OCI-LY7 (cell line): Measurements from ENCODE around the gene ACVRL1. TPM values are rescaled to one million over a fixed set of nuclear protein-coding genes. Genes with fewer than 3 reads are reported as not detected.

Source experiments
- BruUV-seq: library from RNA; stranded (reverse); fragments of 400-500 nt; replicated peaks from 2 replicates; lab custom pipeline; 2021; lab: Mats Ljungman, UMichigan
- CTCF ChIA-PET: fragments of 300-600 bp; sonication (Branson Sonifier 250); formaldehyde crosslinking; loops from one replicate; lab custom pipeline; 2022; ENCODE audit warnings: antibody characterized with exemption; ENCODE audit not compliant: unreplicated experiment; lab: Charles Lee
- POLR2A ChIA-PET: fragments of 300-600 bp; sonication (Branson Sonifier 250); formaldehyde crosslinking; loops from one replicate; lab custom pipeline; 2022; ENCODE audit warnings: antibody characterized with exemption; lab: Charles Lee
- DNase-seq: peaks from one replicate; pipeline ENCODE4 v3.0.0-alpha.2; 2015; ENCODE audit warnings: low spot score
- H2AFZ ChIP-seq: fragments of 200-600 bp; sonication (generic), shearing (Covaris generic); 2 replicates; pipeline ENCODE4 v1.6.1; 2014; ENCODE audit warnings: mild to moderate bottlenecking, antibody characterized with exemption, low read length, moderate library complexity
- H3K27ac ChIP-seq: fragments of 200-600 bp; sonication (generic); 2 replicates; pipeline ENCODE4 v1.5.1; 2014; ENCODE audit warnings: mixed run types, low read depth, mild to moderate bottlenecking, moderate library complexity, low read length, inconsistent platforms; ENCODE audit not compliant: poor library complexity, severe bottlenecking
- H3K36me3 ChIP-seq: fragments of 200-600 bp; sonication (generic); 2 replicates; pipeline ENCODE4 v1.6.1; 2014; ENCODE audit warnings: mild to moderate bottlenecking, antibody characterized with exemption, low read length, moderate library complexity, mixed read lengths; ENCODE audit not compliant: insufficient read depth
- H3K4me1 ChIP-seq: fragments of 200-600 bp; sonication (generic); 2 replicates; pipeline ENCODE4 v1.5.1; 2014; ENCODE audit warnings: mild to moderate bottlenecking, low read length; ENCODE audit not compliant: insufficient read depth, poor library complexity, severe bottlenecking
- H3K4me2 ChIP-seq: fragments of 200-600 bp; sonication (generic); 2 replicates; pipeline ENCODE4 v1.6.1; 2014; ENCODE audit warnings: mild to moderate bottlenecking, low read length
- H3K4me3 ChIP-seq: fragments of 200-600 bp; sonication (generic); 2 replicates; pipeline ENCODE4 v1.5.1; 2014; ENCODE audit warnings: mild to moderate bottlenecking, low read depth, low read length; ENCODE audit not compliant: poor library complexity, severe bottlenecking
- H3K79me2 ChIP-seq: fragments of 200-600 bp; sonication (generic); 2 replicates; pipeline ENCODE4 v1.6.1; 2016; ENCODE audit warnings: low read depth, mild to moderate bottlenecking, low read length, moderate library complexity, mixed read lengths; ENCODE audit not compliant: insufficient read depth
- H3K9me2 ChIP-seq: fragments of 200-600 bp; sonication (generic); 2 replicates; pipeline ENCODE4 v1.6.1; 2016; ENCODE audit warnings: mild to moderate bottlenecking, low read length, mixed read lengths; ENCODE audit not compliant: insufficient read depth
- H3K9me3 ChIP-seq: fragments of 200-600 bp; sonication (generic); 2 replicates; pipeline ENCODE4 v1.6.1; 2014; ENCODE audit warnings: mild to moderate bottlenecking, mixed run types, low read length, mixed read lengths
- H4K20me1 ChIP-seq: fragments of 200-600 bp; sonication (generic); 2 replicates; pipeline ENCODE4 v1.6.1; 2014; ENCODE audit warnings: mild to moderate bottlenecking, antibody characterized with exemption, low read length, moderate library complexity, mixed read lengths; ENCODE audit not compliant: insufficient read depth
- EZH2phosphoT487 ChIP-seq: fragments of 200-600 bp; sonication (generic); IDR thresholded peaks from 2 replicates; pipeline ENCODE4 v1.6.1; 2018; ENCODE audit warnings: low read depth, borderline replicate concordance, mild to moderate bottlenecking, mixed run types, antibody characterized with exemption, low read length, moderate library complexity, mixed read lengths
- intact Hi-C: fragments of 100-400 bp; cut with micrococcal nuclease; formaldehyde crosslinking; loops from one replicate; pipeline ENCODE4 v1.10.0; 2022; ENCODE audit not compliant: unreplicated experiment
- total RNA-seq, 2 experiments: library from RNA; depleted of rRNA in 1 of 2; stranded (reverse); fragments of >200 nt in 1 of 2; shearing (Covaris generic) in 1 of 2; gene quantifications; 2 replicates each; pipeline ENCODE4 v1.2.3, GENCODE V29; 2014 to 2022
- TF ChIP-seq, protein P1 (sequence below): fragments of 200-600 bp; sonication (generic); conservative IDR thresholded peaks from 2 replicates; pipeline ENCODE4 v1.5.1; 2014; ENCODE audit warnings: mild to moderate bottlenecking, antibody characterized with exemption, low read length, moderate library complexity, mixed read lengths

ACVRL1 gene
- total RNA-seq, 2 experiments from 2014 or later, result not detected

DNA sequence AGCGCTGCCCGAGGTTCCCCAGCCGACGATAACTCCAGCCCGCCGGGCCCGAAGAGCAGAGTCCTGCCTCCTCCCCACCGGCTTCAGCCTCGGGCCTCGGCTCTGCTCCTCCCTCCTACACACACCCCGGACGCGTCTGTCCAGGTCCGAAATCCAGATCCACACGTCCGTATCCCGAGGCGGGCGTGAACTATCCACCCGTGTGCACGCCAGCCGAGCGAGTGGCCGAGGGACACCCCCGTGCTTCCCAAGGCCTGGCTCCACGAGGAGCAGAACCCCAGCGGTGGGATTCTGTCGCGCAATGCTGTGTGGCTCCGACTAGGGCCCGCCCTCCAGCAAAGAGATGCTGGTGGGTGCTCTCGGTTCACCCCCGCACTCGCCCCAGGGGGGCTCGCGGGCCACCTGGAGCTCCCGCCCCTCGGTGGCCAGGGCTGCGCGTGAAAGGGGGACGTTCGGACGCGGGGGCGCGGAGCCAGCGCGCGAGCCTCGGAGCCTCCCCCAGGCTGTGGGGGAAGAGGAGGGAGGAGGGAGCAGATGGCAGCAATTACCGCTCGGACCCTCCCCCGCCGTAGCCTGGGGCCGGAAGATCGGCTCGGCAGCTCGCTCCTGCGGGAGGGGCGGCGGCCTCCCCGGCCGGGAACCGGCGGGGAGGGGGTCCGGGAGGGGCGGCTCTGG, 38.3 kb upstream of the ACVRL1 start:
- ChIA-PET POLR2A (no interaction called here), CTCF (no interaction called here)
- H3K36me3 ChIP-seq, result no peaks in the 10 kb centered on the region
- no peak for DNase-seq
- H3K9me3 ChIP-seq, result no peaks in the 10 kb centered on the region
- intact Hi-C loops, result no loop called here
- H2AFZ ChIP-seq, result no peak overlapping the region
- peaks cover 3% of the 10 kb centered on the region for H3K4me1 ChIP-seq
- no peak overlapping the region for H3K27ac ChIP-seq
- no peak overlapping the region for H3K4me2 ChIP-seq
- TF ChIP-seq EZH2phosphoT487, result no peak
- TF ChIP-seq, protein P1, sequence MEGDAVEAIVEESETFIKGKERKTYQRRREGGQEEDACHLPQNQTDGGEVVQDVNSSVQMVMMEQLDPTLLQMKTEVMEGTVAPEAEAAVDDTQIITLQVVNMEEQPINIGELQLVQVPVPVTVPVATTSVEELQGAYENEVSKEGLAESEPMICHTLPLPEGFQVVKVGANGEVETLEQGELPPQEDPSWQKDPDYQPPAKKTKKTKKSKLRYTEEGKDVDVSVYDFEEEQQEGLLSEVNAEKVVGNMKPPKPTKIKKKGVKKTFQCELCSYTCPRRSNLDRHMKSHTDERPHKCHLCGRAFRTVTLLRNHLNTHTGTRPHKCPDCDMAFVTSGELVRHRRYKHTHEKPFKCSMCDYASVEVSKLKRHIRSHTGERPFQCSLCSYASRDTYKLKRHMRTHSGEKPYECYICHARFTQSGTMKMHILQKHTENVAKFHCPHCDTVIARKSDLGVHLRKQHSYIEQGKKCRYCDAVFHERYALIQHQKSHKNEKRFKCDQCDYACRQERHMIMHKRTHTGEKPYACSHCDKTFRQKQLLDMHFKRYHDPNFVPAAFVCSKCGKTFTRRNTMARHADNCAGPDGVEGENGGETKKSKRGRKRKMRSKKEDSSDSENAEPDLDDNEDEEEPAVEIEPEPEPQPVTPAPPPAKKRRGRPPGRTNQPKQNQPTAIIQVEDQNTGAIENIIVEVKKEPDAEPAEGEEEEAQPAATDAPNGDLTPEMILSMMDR, result no peak
- no peaks in the 10 kb centered on the region for H4K20me1 ChIP-seq
- no peaks in the 10 kb centered on the region for H3K79me2 ChIP-seq
- no TSS peak for BruUV-seq
- H3K9me2 ChIP-seq, result no peaks in the 10 kb centered on the region
- no peak overlapping the region for H3K4me3 ChIP-seq

GRCh38 chr12:51869496-51869865, 37.8 kb upstream of the ACVRL1 start:
- Histone ChIP-seq H3K9me3 (no peaks in the 10 kb centered on the region), H3K79me2 (no peaks in the 10 kb centered on the region), H4K20me1 (no peaks in the 10 kb centered on the region), H3K4me2 (no peak overlapping the region), H2AFZ (no peak overlapping the region), H3K4me1 (no peaks in the 10 kb centered on the region), H3K36me3 (no peaks in the 10 kb centered on the region), H3K27ac (no peak overlapping the region), H3K9me2 (no peaks in the 10 kb centered on the region), H3K4me3 (no peak overlapping the region)
- POLR2A ChIA-PET, result no interaction called here
- intact Hi-C loops, result no loop called here
- CTCF ChIA-PET, result no interaction called here
- DNase-seq, result no peak
- TF ChIP-seq, protein P1, result no peak
- no peak for TF ChIP-seq EZH2phosphoT487
- no TSS peak for BruUV-seq

DNA sequence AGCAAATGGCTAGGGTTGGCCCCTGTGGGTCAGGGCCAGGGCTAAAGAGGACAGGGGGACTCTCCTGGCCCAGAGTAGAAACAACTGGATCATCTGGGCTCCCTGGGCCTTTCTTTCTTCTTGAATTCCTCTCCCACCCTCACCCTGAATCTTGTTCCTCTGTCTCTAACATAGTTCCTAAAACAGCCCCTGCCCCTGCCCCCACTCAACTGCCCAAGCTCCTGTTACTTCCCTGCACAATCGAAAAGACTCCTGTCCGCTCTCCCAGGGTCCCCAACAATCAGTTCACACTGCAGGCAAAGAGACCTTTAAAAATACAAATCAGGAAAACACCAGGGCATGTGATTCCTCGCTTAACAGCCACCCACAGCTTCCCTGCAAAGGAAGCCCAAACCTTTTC, 37.4 kb upstream of the ACVRL1 start:
- Histone ChIP-seq H3K4me2 (no peak overlapping the region), H3K9me2 (no peaks in the 10 kb centered on the region), H3K4me1 (no peaks in the 10 kb centered on the region), H2AFZ (no peak overlapping the region), H3K9me3 (no peaks in the 10 kb centered on the region), H4K20me1 (no peaks in the 10 kb centered on the region), H3K79me2 (no peaks in the 10 kb centered on the region), H3K36me3 (no peaks in the 10 kb centered on the region), H3K4me3 (no peak overlapping the region), H3K27ac (no peak overlapping the region)
- ChIA-PET CTCF (interaction anchor here (0.8 kb wide), 1 partner anchor 16 kb away, joined by 3 read pairs; no protein-coding TSS in a partner anchor), POLR2A (no interaction called here)
- intact Hi-C loops, result loop anchor here (10.0 kb wide), 1 partner anchor 335 kb away; no protein-coding TSS in a partner anchor
- DNase-seq, result no peak
- no TSS peak for BruUV-seq
- TF ChIP-seq, protein P1, result no peak
- TF ChIP-seq EZH2phosphoT487, result no peak
